ENCODE data around the gene CDH4.

- TF ChIP-seq CTCF (conservative IDR thresholded peaks at IDR 0.05), result no peak
- TF ChIP-seq EZH2 (IDR thresholded peaks at IDR 0.05; ENCODE audit: low read depth), result no peak
Observed at GRCh38 chr20:61801857-61802442, 549.9 kb downstream of the CDH4 start.
